Measurements from ENCODE around the gene TMEM259.

The TMEM259 gene

DNA sequence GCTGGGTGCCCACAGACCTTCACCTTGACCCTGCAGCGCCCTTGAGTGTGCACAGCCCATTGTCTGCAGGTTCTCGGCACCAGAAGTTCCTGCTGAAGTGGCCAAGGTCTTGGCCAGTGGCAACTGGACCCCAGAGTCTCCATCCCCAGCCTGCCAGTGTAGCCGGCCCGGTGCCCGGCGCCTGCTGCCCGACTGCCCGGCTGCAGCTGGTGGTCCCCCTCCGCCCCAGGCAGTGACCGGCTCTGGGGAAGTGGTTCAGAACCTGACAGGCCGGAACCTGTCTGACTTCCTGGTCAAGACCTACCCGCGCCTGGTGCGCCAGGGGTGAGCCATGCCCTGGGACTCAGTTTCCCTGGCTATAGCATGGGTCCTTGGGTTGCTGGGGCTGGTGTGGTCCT lies 34.1 kb upstream of the TMEM259 start:
- no peak for DNase-seq

DNA sequence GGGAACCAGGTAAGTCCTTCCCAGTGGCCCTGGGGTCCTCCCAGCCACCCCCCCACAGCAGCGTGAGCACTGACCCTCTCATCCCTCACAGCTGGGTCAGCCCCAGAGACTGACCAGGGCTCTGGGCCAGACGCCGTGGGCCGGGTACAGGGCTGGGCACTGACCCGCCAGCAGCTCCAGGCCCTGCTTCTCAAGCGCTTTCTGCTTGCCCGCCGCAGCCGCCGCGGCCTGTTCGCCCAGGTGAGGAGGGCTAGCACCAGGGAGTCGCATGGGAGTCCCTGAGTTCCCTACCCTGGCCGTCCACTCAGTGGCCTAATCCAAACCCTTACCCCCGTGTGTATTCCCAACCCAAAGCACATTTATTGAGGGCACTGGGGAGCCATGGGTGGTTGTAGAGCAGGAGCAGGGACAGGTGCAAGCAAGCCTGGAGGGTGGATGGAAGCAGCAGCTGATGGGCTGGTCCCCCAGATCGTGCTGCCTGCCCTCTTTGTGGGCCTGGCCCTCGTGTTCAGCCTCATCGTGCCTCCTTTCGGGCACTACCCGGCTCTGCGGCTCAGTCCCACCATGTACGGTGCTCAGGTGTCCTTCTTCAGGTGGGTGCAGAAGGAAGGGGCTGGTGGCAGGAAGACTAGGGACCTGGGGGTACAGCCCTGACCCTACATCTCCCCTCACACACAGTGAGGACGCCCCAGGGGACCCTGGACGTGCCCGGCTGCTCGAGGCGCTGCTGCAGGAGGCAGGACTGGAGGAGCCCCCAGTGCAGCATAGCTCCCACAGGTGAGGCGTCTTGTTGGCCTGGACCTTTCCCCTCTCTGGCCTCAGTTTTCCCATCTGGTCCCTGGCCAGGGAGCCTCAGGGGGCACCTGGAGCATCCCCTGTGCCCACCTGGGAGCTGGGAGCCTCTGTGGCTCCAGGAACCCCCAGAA lies 33.4 kb upstream of the TMEM259 start:
- DNase-seq, result no peak

DNA sequence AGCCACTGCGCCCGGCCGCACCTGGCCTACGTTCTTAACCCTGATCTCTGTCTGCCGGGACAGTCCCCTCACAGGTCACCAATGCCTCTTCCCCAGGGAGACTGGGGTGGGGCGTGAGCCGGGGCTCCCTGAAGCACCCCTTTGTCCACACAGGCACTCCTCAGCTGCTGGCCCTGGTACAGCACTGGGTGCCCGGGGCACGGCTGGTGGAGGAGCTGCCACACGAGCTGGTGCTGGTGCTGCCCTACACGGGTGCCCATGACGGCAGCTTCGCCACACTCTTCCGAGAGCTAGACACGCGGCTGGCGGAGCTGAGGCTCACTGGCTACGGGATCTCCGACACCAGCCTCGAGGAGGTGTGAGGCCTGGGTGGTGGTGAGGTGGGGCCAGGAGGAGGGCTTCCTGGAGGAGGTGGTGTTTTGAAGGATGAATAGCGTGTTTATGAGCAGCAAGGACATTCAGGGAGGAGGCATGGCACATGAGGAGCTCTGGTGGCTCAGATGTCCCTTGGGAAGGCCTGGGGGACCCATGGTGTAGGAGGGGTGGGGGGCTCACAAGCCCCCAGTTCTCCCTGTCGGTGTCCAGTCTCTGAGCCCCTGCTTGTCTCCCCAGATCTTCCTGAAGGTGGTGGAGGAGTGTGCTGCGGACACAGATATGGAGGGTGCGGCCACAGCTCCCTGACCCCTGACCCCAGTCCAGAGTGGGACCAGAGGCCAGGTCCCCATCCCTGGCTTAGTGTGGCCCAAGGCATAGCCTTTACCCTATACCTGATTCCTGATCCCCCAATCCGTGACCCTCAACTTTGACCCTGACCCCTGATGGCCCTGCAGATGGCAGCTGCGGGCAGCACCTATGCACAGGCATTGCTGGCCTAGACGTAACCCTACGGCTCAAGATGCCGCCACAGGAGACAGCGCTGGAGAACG lies 32.5 kb upstream of the TMEM259 start:
- no peak for DNase-seq

DNA sequence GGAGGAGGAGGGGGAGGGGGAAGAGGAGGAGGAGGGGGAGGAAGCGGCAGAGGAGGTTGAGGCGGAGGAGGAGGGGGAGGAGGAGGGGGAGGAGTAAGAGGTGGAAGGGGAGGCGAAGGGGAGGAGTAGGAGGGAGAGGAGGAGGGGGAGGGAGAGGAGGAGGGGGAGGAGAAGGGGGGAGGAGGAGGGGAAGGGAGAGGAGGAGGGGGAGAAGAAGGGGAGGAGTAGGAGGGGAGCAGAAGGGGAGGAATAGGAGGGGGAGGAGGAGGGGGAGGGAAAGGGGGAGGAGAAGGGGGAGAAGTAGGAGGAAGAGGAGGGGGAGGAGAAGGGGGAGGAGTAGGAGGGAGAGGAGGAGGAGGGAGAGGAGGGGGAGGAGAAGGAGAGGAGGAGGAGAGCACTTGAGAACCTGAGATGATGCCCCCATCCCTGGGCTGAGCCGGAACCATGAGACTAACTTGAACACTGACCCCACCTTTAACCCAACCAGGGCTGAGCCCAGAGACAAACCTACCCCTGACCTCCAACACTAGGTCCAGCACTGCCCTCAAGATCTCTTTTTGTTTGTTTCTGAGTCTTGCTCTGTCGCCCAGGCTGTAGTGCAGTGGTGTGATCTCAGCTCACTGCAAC lies 31.5 kb upstream of the TMEM259 start:
- DNase-seq, result no peak

DNA sequence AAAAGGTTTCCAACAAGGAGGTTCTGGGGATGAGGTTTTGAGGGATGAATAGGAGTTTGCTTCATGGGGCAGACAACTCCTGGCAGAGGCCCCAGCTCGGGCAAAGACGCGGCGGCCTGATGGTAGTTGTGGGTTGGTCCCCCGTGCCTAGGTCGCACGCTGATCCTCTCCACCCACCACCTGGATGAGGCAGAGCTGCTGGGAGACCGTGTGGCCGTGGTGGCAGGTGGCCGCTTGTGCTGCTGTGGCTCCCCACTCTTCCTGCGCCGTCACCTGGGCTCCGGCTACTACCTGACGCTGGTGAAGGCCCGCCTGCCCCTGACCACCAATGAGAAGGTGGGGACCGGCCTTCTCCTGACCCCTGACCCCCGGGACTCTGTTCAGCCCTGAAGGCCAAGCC lies 30.9 kb upstream of the TMEM259 start:
- DNase-seq, result no peak

DNA sequence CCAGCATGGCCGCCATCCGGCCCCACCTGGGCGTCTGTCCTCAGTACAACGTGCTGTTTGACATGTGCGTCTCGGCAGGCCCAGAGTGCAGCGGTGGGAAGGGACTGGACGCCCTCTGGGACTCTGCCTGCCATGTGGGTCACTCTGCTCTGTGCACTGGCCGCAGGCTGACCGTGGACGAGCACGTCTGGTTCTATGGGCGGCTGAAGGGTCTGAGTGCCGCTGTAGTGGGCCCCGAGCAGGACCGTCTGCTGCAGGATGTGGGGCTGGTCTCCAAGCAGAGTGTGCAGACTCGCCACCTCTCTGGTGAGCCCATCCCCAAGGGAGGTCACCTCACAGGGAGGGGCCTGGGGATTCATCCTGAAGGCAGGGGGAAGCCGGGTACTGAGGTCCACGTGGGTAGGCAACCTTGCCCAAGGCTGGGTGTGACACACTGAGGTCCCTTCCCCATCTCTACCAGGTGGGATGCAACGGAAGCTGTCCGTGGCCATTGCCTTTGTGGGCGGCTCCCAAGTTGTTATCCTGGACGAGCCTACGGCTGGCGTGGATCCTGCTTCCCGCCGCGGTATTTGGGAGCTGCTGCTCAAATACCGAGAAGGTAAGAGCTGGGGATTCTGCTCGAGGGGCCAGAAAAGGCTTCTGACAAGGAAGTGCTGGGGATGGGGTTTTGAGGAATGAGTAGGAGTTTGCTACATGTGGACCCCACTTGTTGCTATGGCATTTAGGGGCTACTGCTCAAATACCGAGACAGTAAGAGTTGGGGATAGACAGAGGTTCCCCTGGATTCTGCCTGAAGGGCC lies 30.3 kb upstream of the TMEM259 start:
- DNase-seq, result no peak

DNA sequence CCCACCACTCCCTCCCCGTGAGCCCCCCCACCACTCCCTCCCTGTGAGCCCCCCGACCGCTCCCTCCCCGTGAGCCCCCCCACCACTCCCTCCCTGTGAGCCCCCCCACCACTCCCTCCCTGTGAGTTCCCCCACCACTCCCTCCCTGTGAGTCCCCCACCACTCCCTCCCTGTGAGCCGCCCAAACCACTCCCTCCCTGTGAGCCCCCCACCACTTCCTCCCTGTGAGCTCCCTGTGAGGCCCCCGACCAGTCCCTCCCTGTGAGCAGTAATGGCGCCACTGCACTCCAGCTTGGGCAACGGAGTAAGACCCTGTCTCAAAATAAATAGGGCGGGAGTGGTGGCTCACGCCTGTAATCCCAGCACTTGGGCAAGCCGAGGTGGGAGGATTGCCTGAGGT lies 28.9 kb upstream of the TMEM259 start:
- DNase-seq, result no peak

DNA sequence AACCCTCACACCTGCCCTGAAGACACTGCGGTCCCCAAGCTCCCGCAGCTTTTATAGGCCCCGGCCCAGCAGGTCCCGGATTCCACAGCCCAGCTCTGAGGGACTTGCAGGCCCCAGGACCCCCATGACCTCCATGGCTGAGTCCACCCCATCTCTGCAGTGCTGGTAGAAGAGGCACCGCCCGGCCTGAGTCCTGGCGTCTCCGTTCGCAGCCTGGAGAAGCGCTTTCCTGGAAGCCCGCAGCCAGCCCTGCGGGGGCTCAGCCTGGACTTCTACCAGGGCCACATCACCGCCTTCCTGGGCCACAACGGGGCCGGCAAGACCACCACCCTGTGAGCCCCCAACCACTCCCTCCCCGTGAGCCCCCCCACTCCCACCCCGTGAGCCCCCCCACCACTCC lies 28.2 kb upstream of the TMEM259 start:
- no peak for DNase-seq

DNA sequence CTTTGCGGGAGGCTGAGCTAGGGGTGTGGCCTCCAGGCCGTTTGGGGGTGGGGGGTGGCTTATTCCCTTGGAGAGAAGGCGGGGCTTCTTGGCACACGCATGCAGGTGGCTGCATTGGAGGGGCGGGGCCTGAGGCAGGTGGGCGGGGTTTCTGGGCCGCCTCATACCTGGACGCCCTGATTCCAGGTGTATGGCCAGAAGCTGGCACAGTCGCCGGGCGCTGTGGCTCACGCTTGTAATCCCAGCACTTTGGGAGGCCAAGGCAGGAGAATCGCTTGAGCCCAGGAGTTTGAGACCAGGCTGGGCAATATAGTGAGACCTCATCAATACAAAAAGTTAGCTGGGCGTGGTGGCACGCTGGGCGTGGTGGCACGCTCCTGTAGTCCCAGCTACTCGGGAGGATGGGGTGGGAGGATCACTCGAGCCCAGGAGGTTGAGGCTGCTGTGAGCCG lies 26.8 kb upstream of the TMEM259 start:
- DNase-seq, result no peak

DNA sequence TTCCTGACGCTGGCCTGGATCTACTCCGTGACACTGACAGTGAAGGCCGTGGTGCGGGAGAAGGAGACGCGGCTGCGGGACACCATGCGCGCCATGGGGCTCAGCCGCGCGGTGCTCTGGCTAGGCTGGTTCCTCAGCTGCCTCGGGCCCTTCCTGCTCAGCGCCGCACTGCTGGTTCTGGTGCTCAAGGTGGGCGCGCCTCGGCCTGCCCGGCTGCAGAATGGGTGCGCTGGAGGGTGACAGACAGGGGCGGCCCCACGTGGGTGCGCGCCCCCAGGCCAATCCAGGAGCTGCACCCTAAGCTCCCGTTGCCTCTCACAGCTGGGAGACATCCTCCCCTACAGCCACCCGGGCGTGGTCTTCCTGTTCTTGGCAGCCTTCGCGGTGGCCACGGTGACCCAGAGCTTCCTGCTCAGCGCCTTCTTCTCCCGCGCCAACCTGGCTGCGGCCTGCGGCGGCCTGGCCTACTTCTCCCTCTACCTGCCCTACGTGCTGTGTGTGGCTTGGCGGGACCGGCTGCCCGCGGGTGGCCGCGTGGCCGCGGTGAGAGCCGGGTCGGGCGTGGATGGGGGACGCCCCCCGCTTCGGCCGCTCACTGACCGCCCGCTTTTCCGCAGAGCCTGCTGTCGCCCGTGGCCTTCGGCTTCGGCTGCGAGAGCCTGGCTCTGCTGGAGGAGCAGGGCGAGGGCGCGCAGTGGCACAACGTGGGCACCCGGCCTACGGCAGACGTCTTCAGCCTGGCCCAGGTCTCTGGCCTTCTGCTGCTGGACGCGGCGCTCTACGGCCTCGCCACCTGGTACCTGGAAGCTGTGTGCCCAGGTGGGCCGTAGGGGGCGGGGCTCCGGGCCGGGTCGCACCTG lies 26.1 kb upstream of the TMEM259 start:
- no peak for DNase-seq

DNA sequence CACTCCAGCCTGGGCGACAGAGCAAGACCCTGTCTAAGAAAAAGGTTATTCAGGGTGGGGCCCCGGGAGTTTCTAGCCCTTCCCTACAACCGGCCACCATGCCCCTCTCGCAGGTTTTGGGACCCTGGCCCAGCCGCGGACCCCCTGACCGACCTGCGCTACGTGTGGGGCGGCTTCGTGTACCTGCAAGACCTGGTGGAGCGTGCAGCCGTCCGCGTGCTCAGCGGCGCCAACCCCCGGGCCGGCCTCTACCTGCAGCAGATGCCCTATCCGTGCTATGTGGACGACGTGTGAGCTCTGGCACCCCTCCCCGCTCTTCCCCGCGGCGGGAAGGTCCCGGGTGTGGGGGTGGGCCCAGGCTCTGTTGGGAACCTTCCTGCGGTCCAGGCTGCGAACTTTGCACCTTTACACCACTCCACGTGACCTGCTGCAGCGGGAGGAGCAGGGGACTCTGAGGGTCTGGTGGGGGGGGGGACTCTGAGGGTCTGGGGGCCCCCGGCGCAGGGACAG lies 25.2 kb upstream of the TMEM259 start:
- no peak for DNase-seq

DNA sequence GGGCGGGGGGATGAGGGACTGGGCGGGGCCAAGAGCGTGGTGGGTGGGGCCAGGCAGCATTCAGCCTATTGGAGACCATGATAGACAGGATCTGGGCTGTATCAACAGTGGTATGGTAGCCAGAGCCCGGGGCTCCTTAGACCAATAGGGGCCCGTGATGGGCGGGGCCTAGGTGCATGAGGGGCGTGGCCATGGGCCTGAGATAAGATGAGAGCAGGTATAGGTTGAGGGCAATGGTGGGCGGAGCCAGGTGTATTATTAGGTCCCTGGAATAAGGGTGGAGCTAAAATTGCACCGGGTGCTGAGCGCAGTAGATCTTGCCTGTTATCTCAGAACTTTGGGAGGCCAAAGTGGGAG lies 24.3 kb upstream of the TMEM259 start:
- peak in 1 of 2 experiments; percentile 30 for DNase-seq

DNA sequence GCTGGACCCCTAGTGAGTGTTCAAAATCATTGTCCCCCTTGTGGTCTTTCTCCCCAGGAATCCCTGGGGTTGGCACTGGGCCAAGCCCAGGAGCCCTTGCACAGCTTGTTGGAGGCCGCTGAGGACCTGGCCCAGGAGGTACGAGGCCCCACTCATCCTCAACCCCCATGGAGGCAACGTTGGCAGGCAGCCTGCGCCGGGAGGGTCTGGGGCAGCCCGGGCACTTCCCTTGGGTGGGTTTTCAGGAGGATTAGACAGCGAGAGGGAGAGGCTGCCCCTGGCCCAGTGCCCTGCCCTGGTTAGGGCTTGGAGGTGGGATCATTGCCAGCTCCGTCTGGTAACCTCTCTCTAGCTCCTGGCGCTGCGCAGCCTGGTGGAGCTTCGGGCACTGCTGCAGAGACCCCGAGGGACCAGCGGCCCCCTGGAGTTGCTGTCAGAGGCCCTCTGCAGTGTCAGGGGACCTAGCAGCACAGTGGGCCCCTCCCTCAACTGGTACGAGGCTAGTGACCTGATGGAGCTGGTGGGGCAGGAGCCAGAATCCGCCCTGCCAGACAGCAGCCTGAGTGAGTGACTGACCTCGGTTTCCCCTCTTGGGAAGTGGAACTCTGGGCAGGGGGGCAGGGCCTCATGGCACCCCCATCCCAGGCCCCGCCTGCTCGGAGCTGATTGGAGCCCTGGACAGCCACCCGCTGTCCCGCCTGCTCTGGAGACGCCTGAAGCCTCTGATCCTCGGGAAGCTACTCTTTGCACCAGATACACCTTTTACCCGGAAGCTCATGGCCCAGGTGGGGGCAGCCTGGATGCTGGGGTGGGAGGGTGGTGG lies 22.0 kb upstream of the TMEM259 start:
- peak; percentile 64 to 89 for DNase-seq

DNA sequence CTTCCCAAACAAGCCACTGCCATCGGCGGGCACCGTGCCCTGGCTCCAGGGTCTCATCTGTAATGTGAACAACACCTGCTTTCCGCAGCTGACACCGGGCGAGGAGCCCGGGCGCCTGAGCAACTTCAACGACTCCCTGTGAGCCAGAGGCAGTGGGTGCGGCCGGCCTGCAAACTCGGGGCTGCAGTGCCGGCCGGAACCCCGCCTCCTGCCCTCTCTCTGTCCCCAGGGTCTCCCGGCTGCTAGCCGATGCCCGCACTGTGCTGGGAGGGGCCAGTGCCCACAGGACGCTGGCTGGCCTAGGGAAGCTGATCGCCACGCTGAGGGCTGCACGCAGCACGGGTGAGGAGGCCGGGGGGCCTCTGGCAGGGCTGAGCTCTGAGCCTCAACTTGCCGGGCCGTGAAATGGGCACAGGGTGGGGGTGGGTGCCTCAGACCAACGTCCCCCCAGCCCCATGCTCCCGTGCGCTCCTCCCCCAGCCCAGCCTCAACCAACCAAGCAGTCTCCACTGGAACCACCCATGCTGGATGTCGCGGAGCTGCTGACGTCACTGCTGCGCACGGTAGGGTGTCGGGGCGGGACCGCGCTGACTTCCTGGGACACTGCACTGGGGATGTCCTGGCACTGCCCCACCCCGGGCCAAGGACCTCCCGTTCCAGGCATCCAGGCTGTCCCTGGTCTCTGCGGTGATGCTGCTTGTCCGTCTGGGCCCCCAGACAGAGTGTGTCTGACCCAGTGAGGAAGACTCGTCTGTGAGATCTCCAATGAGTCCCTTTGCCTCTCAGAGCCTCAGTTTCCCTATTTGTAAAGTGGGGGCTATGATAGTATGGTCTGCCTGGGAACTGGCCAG lies 21.1 kb upstream of the TMEM259 start:
- peak in 1 of 2 experiments; percentile 69 for DNase-seq

DNA sequence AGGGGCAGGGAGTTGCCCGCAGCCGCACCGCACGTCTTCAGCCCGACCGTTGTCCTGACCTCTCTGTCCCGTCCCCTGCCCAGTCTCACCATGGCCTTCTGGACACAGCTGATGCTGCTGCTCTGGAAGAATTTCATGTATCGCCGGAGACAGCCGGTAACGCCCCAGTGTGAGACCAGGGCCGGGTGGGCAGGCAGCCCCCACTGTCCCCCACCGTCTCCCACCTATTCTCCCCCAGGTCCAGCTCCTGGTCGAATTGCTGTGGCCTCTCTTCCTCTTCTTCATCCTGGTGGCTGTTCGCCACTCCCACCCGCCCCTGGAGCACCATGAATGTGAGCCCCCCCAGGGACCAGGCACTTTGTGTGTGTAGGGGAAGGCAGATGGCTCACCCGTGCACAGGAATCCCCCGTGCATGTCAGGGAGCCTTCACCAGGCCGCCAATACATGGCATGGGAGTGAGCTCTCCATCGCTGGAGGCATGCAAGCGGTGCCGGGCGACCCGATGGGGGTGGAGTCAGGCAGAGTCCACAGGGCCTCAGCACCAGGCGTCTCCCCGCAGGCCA lies 20.4 kb upstream of the TMEM259 start:
- DNase-seq, result no peak

DNA sequence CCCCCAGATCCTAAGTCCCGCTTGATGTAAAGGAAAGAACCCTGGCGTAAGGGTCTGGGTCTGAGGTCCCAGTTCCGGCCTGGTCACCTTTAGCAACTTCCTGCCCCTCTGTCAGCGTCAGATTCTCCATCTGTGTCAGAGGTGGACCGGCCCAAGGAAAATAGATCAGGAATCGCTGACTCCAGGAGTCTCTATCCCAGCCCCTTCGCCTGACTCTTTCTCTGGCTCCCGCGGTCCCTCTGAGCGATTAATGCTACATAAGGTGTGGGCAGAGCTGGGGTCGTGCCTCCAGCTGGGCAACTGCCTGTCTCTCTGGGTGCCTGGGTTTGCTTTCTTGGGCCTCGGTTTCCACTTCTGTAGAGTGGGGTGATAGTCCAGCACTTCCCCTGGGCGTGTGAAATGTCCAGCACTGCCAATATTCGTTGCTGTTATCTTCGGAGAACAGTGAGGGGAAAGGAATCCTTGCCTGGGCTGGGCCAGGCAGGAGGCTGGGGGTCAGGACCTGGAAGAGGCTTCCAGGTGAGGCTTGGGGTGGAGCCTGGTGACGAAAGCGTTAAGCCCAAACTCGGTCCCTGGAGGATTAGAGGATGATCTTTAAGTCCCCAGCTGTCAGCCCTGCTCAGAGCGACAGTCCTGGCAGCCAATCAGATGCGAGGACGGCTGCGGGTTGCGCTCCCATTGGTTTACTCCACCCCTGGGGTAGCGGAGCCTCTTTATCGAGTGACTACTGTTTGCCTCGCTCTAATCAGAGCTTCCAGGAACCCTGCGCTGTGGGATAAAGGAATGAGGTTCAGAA lies 19.8 kb upstream of the TMEM259 start:
- peak; percentile 93 to 98 for DNase-seq

DNA sequence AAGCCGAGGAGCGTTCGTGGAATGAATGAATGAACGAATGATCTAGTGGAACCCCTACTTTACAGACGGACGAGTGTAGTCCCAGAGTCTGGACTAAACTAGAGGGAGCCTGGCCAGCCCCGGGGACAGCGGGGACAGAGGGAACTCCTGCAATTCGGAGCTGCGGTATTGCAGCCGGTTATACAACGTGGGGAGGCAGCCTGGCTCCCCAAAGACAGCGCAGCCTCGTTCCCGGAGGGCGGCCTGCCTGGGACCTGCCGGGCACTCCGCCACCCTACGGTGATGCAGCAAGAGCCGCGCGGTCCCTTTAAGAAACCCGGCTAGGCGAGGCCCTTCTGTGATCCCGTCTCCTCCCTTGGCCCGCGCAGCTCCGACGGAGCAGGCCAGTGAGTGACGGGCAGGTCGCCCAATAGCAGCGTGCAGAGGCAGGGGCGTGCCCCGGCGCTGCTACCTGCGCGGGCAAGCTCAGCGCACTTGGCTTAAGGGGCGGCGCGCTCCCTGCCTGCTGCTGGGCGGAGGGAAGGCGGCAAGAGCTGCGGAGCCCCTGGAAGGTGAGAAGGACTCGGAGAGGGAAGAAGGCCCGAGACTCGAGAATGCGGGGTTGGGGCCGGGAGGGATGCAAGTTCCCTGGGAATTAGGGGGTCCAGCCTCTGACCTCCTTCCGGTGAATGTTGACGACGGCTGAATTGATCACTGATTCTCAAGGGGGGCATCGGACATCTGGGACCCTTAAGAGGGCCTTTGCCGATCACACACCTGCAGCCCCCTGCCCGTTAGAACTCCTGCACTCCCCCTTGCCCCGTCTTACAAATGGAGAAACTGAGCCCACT lies 18.9 kb upstream of the TMEM259 start, which contains the start of gene ABCA7:
TSS of gene ABCA7 (plus strand) at position 462 of the 830 bp plus-strand sequence. CDS start 1,255 bp downstream, outside the sequence.
- peak; percentile 89 to 99 for DNase-seq
